RWPE2 (cell line): ENCODE results near the gene ANO1.

ENCODE experiments used
- ATAC-seq: fragments of 200-7000 bp; cut with Tn5 transposase; 3 replicates; pipeline ENCODE4 v1.9.1; 2021; ENCODE audit warnings: low read depth
- DNase-seq: peaks from one replicate; pipeline ENCODE4 v3.0.0-alpha.2; 2020; ENCODE audit warnings: low spot score
- H3K27ac ChIP-seq: fragments of 450-650 bp; 2 replicates; pipeline ENCODE4 v1.5.1; 2017; ENCODE audit warnings: mild to moderate bottlenecking; ENCODE audit not compliant: poor library complexity, severe bottlenecking
- H3K27me3 ChIP-seq: fragments of 250-450 bp; sonication (Bioruptor Pico); 2 replicates; pipeline ENCODE4 v1.5.1; 2021; ENCODE audit warnings: mild to moderate bottlenecking, moderate library complexity; ENCODE audit not compliant: insufficient read depth, poor library complexity, severe bottlenecking
- H3K36me3 ChIP-seq: fragments of 250-450 bp; sonication (Bioruptor Pico); 2 replicates; pipeline ENCODE4 v1.5.1; 2020; ENCODE audit warnings: low read depth, mild to moderate bottlenecking, moderate library complexity
- H3K4me1 ChIP-seq: fragments of 250-450 bp; sonication (Bioruptor Pico); 2 replicates; pipeline ENCODE4 v1.5.1; 2021; ENCODE audit warnings: mild to moderate bottlenecking, moderate library complexity; ENCODE audit not compliant: insufficient read depth, poor library complexity, severe bottlenecking
- H3K4me3 ChIP-seq: fragments of 250-450 bp; sonication (Bioruptor Pico); 2 replicates; pipeline ENCODE4 v1.5.1; 2021; ENCODE audit warnings: mild to moderate bottlenecking, moderate library complexity; ENCODE audit not compliant: severe bottlenecking
- H3K9me3 ChIP-seq: fragments of 250-450 bp; sonication (Bioruptor Pico); 2 replicates; pipeline ENCODE4 v1.5.1; 2021; ENCODE audit warnings: mild to moderate bottlenecking, moderate library complexity; ENCODE audit not compliant: severe bottlenecking
- TF ChIP-seq, protein P1 (sequence below): fragments of 450-650 bp; IDR thresholded peaks from one replicate; pipeline ENCODE4 v1.5.1; 2017; ENCODE audit warnings: mild to moderate bottlenecking, moderate library complexity; ENCODE audit not compliant: poor library complexity, severe bottlenecking

ANO1 gene

GRCh38 chr11:70167723-70168404, 89.7 kb downstream of the ANO1 start:
- Histone ChIP-seq H3K27ac (no peak overlapping the region), H3K27me3 (no peaks in the 10 kb centered on the region), H3K36me3 (no peaks in the 10 kb centered on the region), H3K4me1 (no peaks in the 10 kb centered on the region), H3K4me3 (no peak overlapping the region), H3K9me3 (no peaks in the 10 kb centered on the region)
- TF ChIP-seq, protein P1, sequence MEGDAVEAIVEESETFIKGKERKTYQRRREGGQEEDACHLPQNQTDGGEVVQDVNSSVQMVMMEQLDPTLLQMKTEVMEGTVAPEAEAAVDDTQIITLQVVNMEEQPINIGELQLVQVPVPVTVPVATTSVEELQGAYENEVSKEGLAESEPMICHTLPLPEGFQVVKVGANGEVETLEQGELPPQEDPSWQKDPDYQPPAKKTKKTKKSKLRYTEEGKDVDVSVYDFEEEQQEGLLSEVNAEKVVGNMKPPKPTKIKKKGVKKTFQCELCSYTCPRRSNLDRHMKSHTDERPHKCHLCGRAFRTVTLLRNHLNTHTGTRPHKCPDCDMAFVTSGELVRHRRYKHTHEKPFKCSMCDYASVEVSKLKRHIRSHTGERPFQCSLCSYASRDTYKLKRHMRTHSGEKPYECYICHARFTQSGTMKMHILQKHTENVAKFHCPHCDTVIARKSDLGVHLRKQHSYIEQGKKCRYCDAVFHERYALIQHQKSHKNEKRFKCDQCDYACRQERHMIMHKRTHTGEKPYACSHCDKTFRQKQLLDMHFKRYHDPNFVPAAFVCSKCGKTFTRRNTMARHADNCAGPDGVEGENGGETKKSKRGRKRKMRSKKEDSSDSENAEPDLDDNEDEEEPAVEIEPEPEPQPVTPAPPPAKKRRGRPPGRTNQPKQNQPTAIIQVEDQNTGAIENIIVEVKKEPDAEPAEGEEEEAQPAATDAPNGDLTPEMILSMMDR: no peak
- ATAC-seq (0 out of 3 replicates have a peak, but pooled peaks have one; percentile 41), DNase-seq (no peak)

DNA sequence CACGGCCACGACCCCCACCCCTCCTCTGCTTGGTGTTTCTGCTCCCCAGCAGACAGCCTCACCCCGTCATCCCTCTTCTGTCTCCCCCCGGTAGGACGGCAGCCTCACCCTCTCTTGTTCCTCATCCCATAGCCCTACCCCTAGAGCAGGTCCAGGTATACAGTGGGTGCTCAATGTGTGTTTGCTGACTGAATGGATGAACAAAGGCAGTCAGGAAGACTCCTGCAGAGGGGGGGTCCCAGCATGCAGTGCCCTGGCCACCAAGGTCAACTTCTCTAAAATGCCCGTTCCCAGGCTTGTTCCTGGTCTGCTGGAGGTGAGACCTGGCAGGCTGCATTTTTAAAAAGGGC, 90.3 kb downstream of the ANO1 start:
- no peak overlapping the region for H3K4me3 ChIP-seq
- H3K36me3 ChIP-seq: no peaks in the 10 kb centered on the region
- no peaks in the 10 kb centered on the region for H3K27me3 ChIP-seq
- DNase-seq (no peak), ATAC-seq (no peak)
- H3K27ac ChIP-seq: no peak overlapping the region
- TF ChIP-seq, protein P1: no peak
- H3K9me3 ChIP-seq: no peaks in the 10 kb centered on the region
- no peaks in the 10 kb centered on the region for H3K4me1 ChIP-seq

DNA sequence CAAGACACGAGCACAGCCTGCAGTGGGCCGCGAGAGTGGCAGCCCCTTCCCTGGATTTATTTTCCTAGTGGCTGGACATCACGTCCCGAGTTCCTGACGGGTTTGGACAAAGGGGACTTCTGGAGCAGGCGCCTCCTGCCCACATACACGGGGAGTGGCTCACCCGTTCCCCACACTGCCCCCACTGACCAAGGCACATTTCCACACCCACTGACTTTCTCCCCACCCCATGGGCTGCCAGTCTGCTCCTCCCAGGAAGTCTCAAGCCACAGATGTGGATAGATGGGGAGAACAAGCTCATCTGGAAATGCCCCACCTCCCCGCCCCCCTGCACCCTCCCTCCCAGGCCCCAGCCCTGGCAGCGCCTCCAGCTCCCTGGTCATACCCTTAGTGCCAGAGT, 91.0 kb downstream of the ANO1 start:
- Histone ChIP-seq H3K27me3 (no peaks in the 10 kb centered on the region), H3K4me3 (no peak overlapping the region), H3K4me1 (no peaks in the 10 kb centered on the region), H3K27ac (no peak overlapping the region), H3K9me3 (no peaks in the 10 kb centered on the region), H3K36me3 (no peaks in the 10 kb centered on the region)
- TF ChIP-seq, protein P1: no peak
- no peak for DNase-seq
- ATAC-seq: no peak

DNA sequence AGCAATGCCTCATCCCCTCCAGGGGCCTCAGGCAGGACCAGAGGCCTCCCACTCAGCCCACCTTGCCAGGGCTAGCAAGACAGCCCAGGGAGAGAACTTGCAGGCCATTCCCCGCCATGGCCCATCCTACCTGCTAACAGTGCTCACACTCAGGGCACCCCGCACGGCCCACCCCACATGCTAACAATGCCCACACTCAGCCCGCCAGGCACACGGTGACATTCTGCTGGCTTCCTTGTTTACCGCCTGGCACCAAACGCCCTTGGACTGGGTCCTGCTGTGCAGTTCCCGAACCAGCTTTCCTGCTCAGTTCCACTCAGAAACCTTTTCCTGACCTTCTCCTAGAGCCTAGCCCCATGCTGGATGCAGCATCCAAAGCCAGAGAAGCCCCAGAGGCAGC, 91.5 kb downstream of the ANO1 start:
- TF ChIP-seq, protein P1: no peak
- DNase-seq (no peak), ATAC-seq (no peak)
- Histone ChIP-seq H3K27ac (no peak overlapping the region), H3K36me3 (no peaks in the 10 kb centered on the region), H3K4me1 (no peaks in the 10 kb centered on the region), H3K27me3 (no peaks in the 10 kb centered on the region), H3K4me3 (no peak overlapping the region), H3K9me3 (no peaks in the 10 kb centered on the region)

- no peak for ATAC-seq
- DNase-seq: no peak
- no peaks in the 10 kb centered on the region for H3K27me3 ChIP-seq
- TF ChIP-seq, protein P1: no peak
- no peak overlapping the region for H3K4me3 ChIP-seq
- no peaks in the 10 kb centered on the region for H3K9me3 ChIP-seq
- H3K4me1 ChIP-seq: no peaks in the 10 kb centered on the region
- no peak overlapping the region for H3K27ac ChIP-seq
- no peaks in the 10 kb centered on the region for H3K36me3 ChIP-seq
Observed at GRCh38 chr11:70170596-70171210, 92.6 kb downstream of the ANO1 start.
